Endothelial cell of umbilical vein (primary cell): ENCODE data around the gene CGB3.

Experiments used
- CTCF ChIP-seq, 2 donors: IDR thresholded peaks; 1 replicate in 1 of 2; 2 replicates in 1 of 2; pipeline ENCODE4 v1.5.1; 2011; ENCODE audit warnings: low read length in 2 of 2, mild to moderate bottlenecking in 2 of 2, moderate library complexity in 2 of 2, control low read depth in 1 of 2, inconsistent platforms in 1 of 2, low read depth in 1 of 2; ENCODE audit not compliant: insufficient read depth in 1 of 2; ENCODE audit errors: extremely low read depth in 1 of 2
- EZH2 ChIP-seq: IDR thresholded peaks from 2 replicates; pipeline ENCODE4 v1.6.1; 2012; ENCODE audit warnings: borderline replicate concordance, low read depth, mild to moderate bottlenecking, moderate library complexity, low read length, inconsistent platforms; ENCODE audit not compliant: severe bottlenecking
- FOS ChIP-seq: IDR thresholded peaks from 2 replicates; pipeline ENCODE4 v1.6.1; 2011; ENCODE audit warnings: mild to moderate bottlenecking, low read length, moderate library complexity, borderline replicate concordance; ENCODE audit not compliant: insufficient read depth
- POLR2AphosphoS5 ChIP-seq: IDR thresholded peaks from 2 replicates; pipeline ENCODE4 v1.6.1; 2012; ENCODE audit warnings: low read depth, mild to moderate bottlenecking, control low read depth, low read length, moderate library complexity; ENCODE audit not compliant: insufficient read depth

GRCh38 chr19:48985711-48986110 lies 38.4 kb downstream of the CGB3 start:
- no peak for TF ChIP-seq CTCF (IDR thresholded peaks at IDR 0.05; ENCODE audit: extremely low read depth in 1 of 2, insufficient read depth in 1 of 2, low read depth in 1 of 2, low read length in 2 of 2)
- no peak for TF ChIP-seq EZH2
- TF ChIP-seq FOS = no peak
- no peak for TF ChIP-seq POLR2AphosphoS5
